Kidney epithelial cell (primary cell): ENCODE results near the gene SEMA3C. TPM values are rescaled to one million over a fixed set of nuclear protein-coding genes. Genes with fewer than 3 reads are reported as not detected.

Experiments
- DNase-seq: peaks from one replicate; pipeline ENCODE4 v3.0.0-alpha.2; 2010; ENCODE audit warnings: low read depth
- H3K27me3 ChIP-seq: 2 replicates; pipeline ENCODE4 v1.6.0; 2011; ENCODE audit warnings: low read length; ENCODE audit not compliant: control insufficient read depth, insufficient read depth
- H3K36me3 ChIP-seq: 2 replicates; pipeline ENCODE4 v1.5.1; 2011; ENCODE audit warnings: low read length; ENCODE audit not compliant: control insufficient read depth, insufficient read depth
- H3K4me3 ChIP-seq: 2 replicates; pipeline ENCODE4 v1.5.1; 2011; ENCODE audit warnings: low read depth, mild to moderate bottlenecking, control low read depth, low read length
- CTCF ChIP-seq: IDR thresholded peaks from 2 replicates; pipeline ENCODE4 v1.5.1; 2011; ENCODE audit warnings: mild to moderate bottlenecking, moderate library complexity, low read length, control low read depth, inconsistent platforms; ENCODE audit not compliant: insufficient read depth, poor library complexity, severe bottlenecking
- total RNA-seq: library from RNA; depleted of rRNA; stranded (reverse); fragments of >200 nt; gene quantifications from 2 replicates; pipeline ENCODE4 v1.2.3, GENCODE V29; 2015

SEMA3C gene
- total RNA-seq, 1 donor from 2014 or later: 113 TPM

GRCh38 chr7:80902019-80902418 lies 16.8 kb downstream of the SEMA3C start:
- DNase-seq: no peak
- no peaks in the 10 kb centered on the region for H3K36me3 ChIP-seq

GRCh38 chr7:80900583-80901576 lies 18.0 kb downstream of the SEMA3C start:
- Histone ChIP-seq H3K36me3 (peaks cover 1% of the 10 kb centered on the region), H3K4me3 (no peak overlapping the region), H3K27me3 (no peaks in the 10 kb centered on the region)
- no peak for DNase-seq
- TF ChIP-seq CTCF: no peak

More at GRCh38 chr7:80902019-80902418, 16.8 kb downstream of the SEMA3C start:
- Histone ChIP-seq H3K27me3 (no peaks in the 10 kb centered on the region), H3K4me3 (no peak overlapping the region)
- TF ChIP-seq CTCF: no peak

- Histone ChIP-seq H3K4me3 (no peak overlapping the region), H3K27me3 (no peaks in the 10 kb centered on the region), H3K36me3 (peaks cover 1% of the 10 kb centered on the region)
- no peak for TF ChIP-seq CTCF
- DNase-seq: no peak
Measured at GRCh38 chr7:80896906-80897598, 21.8 kb downstream of the SEMA3C start.

GRCh38 chr7:80895056-80895455 lies 23.8 kb downstream of the SEMA3C start:
- DNase-seq: no peak
- no peaks in the 10 kb centered on the region for H3K27me3 ChIP-seq
- TF ChIP-seq CTCF: no peak
- H3K36me3 ChIP-seq: peaks cover 1% of the 10 kb centered on the region
- no peak overlapping the region for H3K4me3 ChIP-seq

- no peak for TF ChIP-seq CTCF
- no peak overlapping the region for H3K4me3 ChIP-seq
- H3K36me3 ChIP-seq: no peaks in the 10 kb centered on the region
- no peak for DNase-seq
- no peaks in the 10 kb centered on the region for H3K27me3 ChIP-seq
Measured at GRCh38 chr7:80891259-80891544, 27.6 kb downstream of the SEMA3C start.
